Adipocyte (in vitro differentiated cells): Measurements from ENCODE around the gene LIPG.
"Not testable (repeated sequence)": the region's sequence is repeated elsewhere in the genome, so short reads cannot be mapped to it uniquely, and the experiment has no call there.

Experiments
- DNase-seq: peaks from one replicate; pipeline ENCODE4 v3.0.0-alpha.2; 2015; ENCODE audit warnings: low read depth
- H3K27me3 ChIP-seq: replicated peaks from 2 replicates; pipeline ENCODE4 v1.7.0; 2013; ENCODE audit warnings: mild to moderate bottlenecking, low read length, moderate library complexity; ENCODE audit not compliant: control insufficient read depth, insufficient read depth
- H3K36me3 ChIP-seq: 2 replicates; pipeline ENCODE4 v1.7.0; 2013; ENCODE audit warnings: low read length, mild to moderate bottlenecking, moderate library complexity; ENCODE audit not compliant: control insufficient read depth, insufficient read depth, severe bottlenecking
- H3K4me1 ChIP-seq: 2 replicates; pipeline ENCODE4 v1.7.0; 2013; ENCODE audit warnings: mild to moderate bottlenecking, low read length, moderate library complexity; ENCODE audit not compliant: control insufficient read depth, insufficient read depth
- H3K4me3 ChIP-seq: 2 replicates; pipeline ENCODE4 v1.7.0; 2013; ENCODE audit warnings: mild to moderate bottlenecking, low read length, moderate library complexity
- H3K9ac ChIP-seq: 2 replicates; pipeline ENCODE4 v1.7.0; 2013; ENCODE audit warnings: mild to moderate bottlenecking, low read length, moderate library complexity
- H3K9me3 ChIP-seq: 2 replicates; pipeline ENCODE4 v1.7.0; 2013; ENCODE audit warnings: mild to moderate bottlenecking, low read length, moderate library complexity; ENCODE audit not compliant: control insufficient read depth

LIPG gene

DNA sequence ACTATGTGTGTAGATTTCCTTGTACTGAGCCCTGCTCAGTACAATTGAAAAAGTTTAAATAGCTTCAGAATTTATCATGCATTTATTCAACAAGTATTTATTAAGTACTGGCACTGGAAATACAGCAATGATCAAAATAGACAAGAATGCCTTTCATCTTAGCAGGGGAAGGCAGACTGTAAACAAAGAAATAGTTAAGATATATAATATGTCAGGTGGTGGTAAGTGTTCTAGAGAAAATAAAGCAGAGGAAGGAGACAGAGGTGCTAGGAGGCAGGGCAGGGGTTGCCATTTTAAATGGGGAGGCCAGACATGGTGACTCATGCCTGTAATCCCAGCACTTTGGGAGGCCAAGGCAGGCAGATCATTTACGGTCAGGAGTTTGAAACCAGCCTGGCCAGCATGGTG lies 13.6 kb upstream of the LIPG start:
- no peak overlapping the region for H3K9ac ChIP-seq
- no peak overlapping the region for H3K4me3 ChIP-seq
- H3K9me3 ChIP-seq, result no peaks in the 10 kb centered on the region
- H3K36me3 ChIP-seq, result no peaks in the 10 kb centered on the region
- DNase-seq, result no peak
- H3K27me3 ChIP-seq, result no peaks in the 10 kb centered on the region
- peaks cover 5% of the 10 kb centered on the region for H3K4me1 ChIP-seq

DNA sequence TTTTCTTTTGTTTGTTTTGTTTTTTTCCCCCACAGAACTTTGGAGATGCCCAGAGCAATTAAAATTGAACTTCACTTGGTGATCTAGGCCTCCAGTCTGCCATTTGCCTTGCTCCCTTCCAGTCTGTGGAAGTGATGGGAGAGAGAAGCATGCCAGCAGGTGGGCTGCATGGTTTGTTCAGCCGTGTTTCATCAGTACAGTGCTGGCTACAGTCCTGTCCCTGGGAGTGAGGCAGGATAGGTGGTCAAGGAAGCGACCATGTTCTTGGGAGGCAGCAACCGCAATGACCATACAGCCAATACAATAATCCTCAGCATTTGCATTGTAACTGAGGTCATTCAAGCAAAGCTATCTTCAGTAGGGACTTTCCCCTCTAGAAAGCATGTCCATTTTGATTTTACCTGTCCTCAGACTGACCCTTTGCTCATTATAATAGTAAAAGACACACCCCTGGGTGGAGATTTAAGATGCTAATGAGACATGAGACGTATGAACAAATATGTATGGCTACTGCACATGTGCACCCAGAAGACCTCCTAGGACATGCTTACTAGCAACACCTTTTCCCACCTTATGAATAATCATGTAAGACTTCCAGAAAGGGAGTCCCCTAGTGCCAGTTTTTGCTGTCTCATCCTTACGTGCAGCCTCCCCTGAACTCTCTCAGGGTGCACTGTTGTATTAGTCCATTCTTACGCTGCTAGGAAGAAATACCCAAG lies 11.1 kb upstream of the LIPG start:
- H3K36me3 ChIP-seq, result no peaks in the 10 kb centered on the region
- peaks cover 5% of the 10 kb centered on the region for H3K4me1 ChIP-seq
- H3K9me3 ChIP-seq, result no peaks in the 10 kb centered on the region
- H3K4me3 ChIP-seq, result no peak overlapping the region
- no peak overlapping the region for H3K9ac ChIP-seq
- no peak for DNase-seq
- H3K27me3 ChIP-seq, result no peaks in the 10 kb centered on the region

DNA sequence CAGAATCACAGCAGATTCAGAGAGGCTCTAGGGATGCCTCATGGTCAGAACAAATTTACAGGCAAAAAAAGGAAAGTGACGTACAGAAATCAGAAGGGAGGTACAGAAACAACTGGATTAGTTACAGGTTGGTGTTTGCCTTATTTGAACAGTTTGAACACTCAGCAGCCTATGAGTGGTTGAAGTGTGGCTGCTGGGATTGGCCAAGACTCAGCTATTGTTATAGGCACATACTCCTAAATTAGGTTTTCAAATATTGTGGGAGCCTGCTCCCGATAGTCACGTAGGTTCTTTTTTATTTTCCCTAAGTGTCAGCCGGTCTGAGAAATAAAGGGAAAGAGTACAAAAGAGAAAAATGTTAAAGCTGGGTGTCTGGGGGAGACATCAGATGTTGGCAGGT lies 8.9 kb upstream of the LIPG start:
- H3K4me3 ChIP-seq, result no peak overlapping the region
- peaks cover 2% of the 10 kb centered on the region for H3K4me1 ChIP-seq
- no peaks in the 10 kb centered on the region for H3K27me3 ChIP-seq
- H3K9me3 ChIP-seq, result no peaks in the 10 kb centered on the region
- no peaks in the 10 kb centered on the region for H3K36me3 ChIP-seq
- no peak overlapping the region for H3K9ac ChIP-seq
- no peak for DNase-seq

DNA sequence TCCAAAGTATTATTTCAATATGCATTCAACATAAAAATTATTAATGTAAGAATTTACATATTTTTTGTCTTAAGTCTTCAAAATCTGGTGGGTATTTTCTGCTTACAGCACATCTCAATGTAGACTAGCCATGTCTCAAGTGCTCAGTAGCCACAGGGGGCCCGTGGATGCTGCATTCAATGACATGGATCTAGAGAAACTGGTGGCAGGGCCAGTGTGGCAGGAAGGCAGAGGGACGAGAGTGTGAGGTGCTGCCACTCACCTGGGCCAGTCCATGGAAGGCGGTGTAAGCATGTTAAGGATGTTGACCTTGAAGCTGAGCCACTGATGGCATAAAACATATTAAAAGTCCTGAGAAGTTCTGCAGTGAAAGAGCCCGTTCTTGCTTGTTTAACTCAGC lies 6.2 kb upstream of the LIPG start:
- DNase-seq, result no peak
- H3K27me3 ChIP-seq, result peaks cover 6% of the 10 kb centered on the region
- H3K36me3 ChIP-seq, result no peaks in the 10 kb centered on the region
- H3K9me3 ChIP-seq, result no peaks in the 10 kb centered on the region
- no peak overlapping the region for H3K9ac ChIP-seq
- no peak overlapping the region for H3K4me3 ChIP-seq
- no peaks in the 10 kb centered on the region for H3K4me1 ChIP-seq

DNA sequence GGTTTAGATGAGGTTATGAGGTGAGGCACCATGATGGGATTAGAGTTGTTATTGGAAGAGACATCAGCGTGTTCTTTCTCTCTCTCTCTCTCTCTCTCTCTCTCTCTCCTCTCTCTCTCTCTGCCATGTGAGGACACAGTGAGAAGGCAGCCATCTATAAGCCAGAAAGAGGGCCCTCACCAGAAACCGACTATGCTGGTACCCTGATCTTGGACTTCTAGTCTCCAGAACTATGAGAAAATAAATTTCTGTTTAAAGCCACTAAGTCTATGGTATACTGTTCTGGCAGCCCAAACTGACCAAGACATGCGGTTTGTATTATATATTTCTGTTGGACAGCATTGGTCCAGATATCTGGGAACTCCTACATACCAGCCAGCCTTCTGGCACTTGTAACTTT lies 3.5 kb upstream of the LIPG start:
- H3K4me3 ChIP-seq, result no peak overlapping the region
- H3K4me1 ChIP-seq, result peaks cover 17% of the 10 kb centered on the region
- DNase-seq, result no peak
- no peaks in the 10 kb centered on the region for H3K9me3 ChIP-seq
- H3K9ac ChIP-seq, result no peak overlapping the region
- H3K36me3 ChIP-seq, result no peaks in the 10 kb centered on the region
- H3K27me3 ChIP-seq, result peaks cover 16% of the 10 kb centered on the region

DNA sequence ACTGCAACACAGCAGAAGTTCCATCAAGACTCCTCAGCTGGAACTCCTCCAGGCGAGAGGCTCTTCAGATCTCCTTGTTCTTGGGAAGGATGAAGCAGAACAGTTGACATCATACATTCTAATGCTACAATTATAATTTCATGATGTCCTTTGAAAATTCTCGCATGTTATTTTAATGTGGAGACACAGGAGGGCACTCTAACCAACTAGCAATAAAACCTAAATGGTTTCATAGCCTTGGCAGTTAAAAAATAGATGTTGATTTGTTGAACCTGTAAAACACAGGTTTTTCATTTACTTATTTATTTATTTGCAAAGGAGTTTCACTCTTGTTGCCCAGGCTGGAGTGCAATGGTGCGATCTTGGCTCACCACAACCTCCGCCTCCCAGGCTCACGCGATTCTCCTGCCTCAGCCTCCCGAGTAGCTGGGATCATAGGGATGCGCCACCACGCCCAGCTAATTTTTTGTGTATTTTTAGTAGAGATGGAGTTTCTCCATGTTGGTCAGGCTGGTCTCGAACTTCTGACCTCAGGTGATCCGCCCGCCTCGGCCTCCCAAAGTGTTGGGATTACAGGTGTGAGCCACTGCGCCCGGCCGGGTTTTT lies 2.4 kb upstream of the LIPG start:
- DNase-seq, result peak; percentile 73
- not testable (repeated sequence) for H3K9ac ChIP-seq, H3K4me3 ChIP-seq, H3K36me3 ChIP-seq, H3K9me3 ChIP-seq
- peaks cover 17% of the 10 kb centered on the region for H3K4me1 ChIP-seq
- peaks cover 16% of the 10 kb centered on the region for H3K27me3 ChIP-seq

DNA sequence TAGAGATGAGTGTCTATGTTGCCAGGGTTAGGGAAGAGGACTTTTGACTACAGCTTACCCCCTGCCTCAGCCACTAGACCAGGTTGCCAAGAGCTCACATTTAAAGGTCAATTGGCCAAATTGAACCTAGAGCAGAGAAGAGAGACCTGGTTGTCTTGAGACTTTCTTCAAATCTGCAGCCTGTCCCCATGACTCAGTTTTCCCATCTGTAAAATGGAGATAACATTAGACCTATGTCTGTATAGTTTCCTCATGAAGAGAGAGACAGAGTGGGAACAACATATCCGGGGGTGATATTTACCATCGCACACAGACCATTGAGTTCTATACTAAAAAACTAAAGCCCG lies 1.6 kb upstream of the LIPG start:
- Histone ChIP-seq H3K9ac (no peak overlapping the region), H3K36me3 (no peaks in the 10 kb centered on the region), H3K4me1 (peaks cover 17% of the 10 kb centered on the region), H3K27me3 (peaks cover 16% of the 10 kb centered on the region), H3K4me3 (no peak overlapping the region), H3K9me3 (no peaks in the 10 kb centered on the region)
- no peak for DNase-seq

DNA sequence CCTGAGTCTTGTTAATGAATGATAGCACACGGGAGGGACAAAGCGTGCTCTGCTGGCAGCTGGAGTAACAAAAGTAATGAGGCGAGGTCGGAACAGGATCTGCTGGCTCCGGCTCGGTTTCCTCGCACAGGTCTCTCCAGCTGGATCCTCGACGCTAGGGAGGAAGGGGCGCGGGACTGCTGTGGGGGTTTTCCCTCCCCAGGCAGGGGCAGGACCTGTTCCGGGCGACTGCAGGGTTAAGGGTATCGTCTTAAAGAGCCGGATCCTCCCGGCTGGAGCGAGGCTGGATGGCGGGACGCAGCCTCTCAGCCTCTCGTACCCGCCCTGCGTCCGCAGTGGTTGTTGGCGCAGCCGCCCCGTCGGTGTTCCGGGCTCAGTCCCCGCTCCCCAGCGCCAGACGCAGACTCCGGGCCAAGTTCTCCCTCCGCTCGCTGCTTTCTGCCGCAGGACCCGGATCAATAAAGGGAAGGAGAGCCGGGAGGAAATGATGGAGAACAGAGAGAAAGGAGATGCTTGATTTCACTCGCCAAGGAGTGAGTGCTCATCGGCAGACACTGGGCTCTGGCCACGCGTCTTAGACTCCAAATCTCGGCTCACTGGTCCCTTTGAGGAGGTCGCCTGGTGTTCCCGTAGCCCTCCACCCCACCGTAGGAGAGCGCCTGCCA lies 1.1 kb upstream of the LIPG start:
- Histone ChIP-seq H3K27me3 (peaks cover 16% of the 10 kb centered on the region), H3K4me1 (peaks cover 21% of the 10 kb centered on the region), H3K36me3 (no peaks in the 10 kb centered on the region), H3K9ac (no peak overlapping the region), H3K9me3 (no peaks in the 10 kb centered on the region), H3K4me3 (peak overlapping the region; percentile 71)
- DNase-seq, result peak; percentile 19

DNA sequence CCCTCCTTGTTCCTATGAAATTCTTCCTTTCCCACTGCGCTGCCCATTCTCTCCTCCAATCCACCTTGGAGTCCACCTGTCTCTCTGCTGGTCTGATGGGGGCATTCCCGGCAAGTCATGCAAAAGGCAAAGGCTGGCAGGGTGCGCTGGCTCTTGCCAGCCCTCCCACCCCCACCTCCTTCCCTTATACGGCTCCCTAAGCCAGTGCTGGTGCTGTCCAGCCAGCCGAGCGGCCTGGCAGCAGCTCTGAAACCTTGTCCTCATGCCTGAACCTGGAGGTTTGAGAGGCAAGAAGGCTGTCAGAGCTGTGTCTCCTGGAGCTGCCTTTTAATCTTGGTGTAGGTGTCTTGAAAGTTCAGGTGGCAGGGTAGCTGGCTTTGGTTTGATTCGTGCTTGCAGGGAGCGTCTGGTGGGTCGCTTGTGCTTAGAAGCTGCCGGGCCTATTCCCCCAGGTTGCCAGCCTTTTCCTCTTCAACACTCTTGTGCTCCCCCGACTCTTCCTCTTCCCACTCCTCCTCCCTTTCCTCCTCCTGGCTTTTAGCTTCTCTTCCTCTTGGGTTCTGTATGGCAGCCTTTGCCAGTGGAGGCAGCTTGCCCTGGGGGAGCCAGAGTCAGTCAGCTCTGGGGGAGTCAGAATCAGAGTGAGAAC lies 748 bp downstream of the LIPG start:
- Histone ChIP-seq H3K4me1 (peaks cover 27% of the 10 kb centered on the region), H3K9me3 (no peaks in the 10 kb centered on the region), H3K36me3 (no peaks in the 10 kb centered on the region), H3K27me3 (peaks cover 16% of the 10 kb centered on the region), H3K9ac (no peak overlapping the region), H3K4me3 (peak overlapping the region; percentile 71)
- DNase-seq, result no peak

DNA sequence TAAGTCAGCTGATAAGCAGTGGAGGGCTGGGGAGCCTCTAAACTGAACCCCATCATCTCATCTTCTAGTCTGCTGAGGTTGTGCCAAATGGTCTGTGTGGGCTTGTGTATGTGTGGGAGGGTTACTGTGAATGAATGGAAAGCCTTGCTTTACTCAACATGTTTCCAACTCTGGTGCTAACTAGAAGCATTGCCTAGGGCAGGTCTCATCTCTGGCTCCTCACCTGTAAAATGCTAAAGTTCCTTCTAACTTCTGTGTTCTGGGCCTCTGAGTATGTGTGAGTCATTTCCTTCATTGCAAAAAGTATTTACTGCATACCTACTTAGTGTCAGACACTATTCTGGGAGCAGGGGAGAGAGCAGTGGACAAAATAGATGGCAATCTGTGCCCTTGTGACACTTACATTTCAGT lies 1.3 kb downstream of the LIPG start:
- Histone ChIP-seq H3K9me3 (no peaks in the 10 kb centered on the region), H3K9ac (no peak overlapping the region), H3K4me3 (no peak overlapping the region), H3K36me3 (no peaks in the 10 kb centered on the region), H3K27me3 (peaks cover 16% of the 10 kb centered on the region), H3K4me1 (peaks cover 27% of the 10 kb centered on the region)
- DNase-seq, result no peak

DNA sequence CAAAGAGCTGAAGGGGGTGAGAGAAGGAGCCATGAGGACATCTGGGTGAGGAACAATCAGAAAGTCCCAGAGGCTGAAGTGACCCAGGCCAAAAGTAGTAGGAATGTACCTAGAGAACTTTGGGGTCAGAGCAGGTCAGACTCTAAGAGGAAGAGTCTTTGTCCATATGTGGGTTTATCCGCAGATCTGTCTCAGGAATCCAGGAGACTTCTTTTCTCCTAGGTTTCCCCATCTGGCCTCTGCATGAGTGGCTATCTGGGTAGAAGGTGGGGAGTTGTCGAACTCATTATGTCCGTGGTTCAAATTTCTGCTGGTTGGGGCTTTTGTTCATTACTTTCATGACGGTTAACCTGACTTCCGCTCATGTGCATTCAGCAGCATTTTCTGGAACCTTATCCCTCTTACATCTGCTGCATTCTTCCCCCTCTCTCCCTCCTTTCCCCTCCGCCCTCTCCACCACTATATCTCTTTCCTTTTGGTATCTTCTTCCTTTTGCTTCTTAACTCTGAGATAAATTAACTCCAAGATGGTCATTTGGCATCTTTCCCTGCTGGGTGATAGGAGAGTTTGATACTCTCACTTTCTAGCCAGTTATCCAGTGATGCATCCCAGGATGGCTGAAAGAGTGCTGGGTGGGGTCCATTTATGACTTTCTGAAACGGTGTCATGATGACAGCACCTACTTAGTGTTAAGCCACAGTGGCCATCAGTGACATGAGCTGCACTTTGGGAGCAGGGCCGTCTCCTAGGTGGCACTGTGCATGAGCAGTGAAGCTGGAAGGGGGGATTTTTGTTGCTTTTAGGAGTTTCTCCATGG lies 2.1 kb downstream of the LIPG start:
- Histone ChIP-seq H3K4me1 (peaks cover 27% of the 10 kb centered on the region), H3K4me3 (no peak overlapping the region), H3K27me3 (peaks cover 16% of the 10 kb centered on the region), H3K9ac (no peak overlapping the region), H3K9me3 (no peaks in the 10 kb centered on the region), H3K36me3 (no peaks in the 10 kb centered on the region)
- DNase-seq, result no peak
